Vagina (tissue), 2 donors: ENCODE measurements around the gene LTBP3. TPM values are rescaled to one million over a fixed set of nuclear protein-coding genes. Genes with fewer than 3 reads are reported as not detected.
A peak's percentile ranks its signal among the peaks of the same experiment; 100 is the strongest.

Source experiments
- DNase-seq, 2 donors: peaks; one replicate each; pipeline ENCODE4 v3.0.0-alpha.2; 2017; ENCODE audit errors: extremely low spot score in 2 of 2
- H3K27ac ChIP-seq: fragments of 200-600 bp; sonication (generic); one replicate; pipeline ENCODE4 v1.5.1; 2019
- H3K27me3 ChIP-seq: fragments of 200-600 bp; sonication (generic); one replicate; pipeline ENCODE4 v1.5.1; 2019
- H3K36me3 ChIP-seq, 2 donors: fragments of 200-600 bp; sonication (generic); one replicate each; pipeline ENCODE4 v1.5.1; 2017 to 2019
- H3K4me1 ChIP-seq: fragments of 200-600 bp; sonication (generic); one replicate; pipeline ENCODE4 v1.5.1; 2019
- H3K4me3 ChIP-seq, 2 donors: fragments of 200-600 bp; sonication (generic); 1 replicate in 1 of 2; 2 replicates in 1 of 2; pipeline ENCODE4 v1.5.1; 2016 to 2019
- H3K9me3 ChIP-seq: fragments of 200-600 bp; sonication (generic); one replicate; pipeline ENCODE4 v1.5.1; 2019
- POLR2A ChIP-seq, 2 donors: fragments of 450-650 bp; IDR thresholded peaks; one replicate each; pipeline ENCODE4 v1.6.1; 2017; ENCODE audit warnings: antibody characterized with exemption in 2 of 2, mild to moderate bottlenecking in 2 of 2, moderate library complexity in 2 of 2
- POLR2AphosphoS5 ChIP-seq, 2 donors: sonication (generic); formaldehyde crosslinking; IDR thresholded peaks; one replicate each; pipeline ENCODE4 v1.9.0; 2017; ENCODE audit warnings: antibody characterized with exemption in 2 of 2, mild to moderate bottlenecking in 2 of 2, low read depth in 1 of 2; ENCODE audit not compliant: insufficient read depth in 1 of 2
- intact Hi-C: fragments of 100-400 bp; cut with DNase I; formaldehyde crosslinking; loops from one replicate; pipeline ENCODE4 v1.15.1; 2023
- total RNA-seq: library from RNA; depleted of rRNA; stranded (reverse); fragments of >200 nt; gene quantifications from one replicate; pipeline ENCODE4 v1.2.3, GENCODE V29; 2016
- TF ChIP-seq, protein P1 (sequence below), 3 experiments: fragments of 450-650 bp in 2 of 3; fragments of 200-600 bp in 1 of 3; sonication (generic) in 1 of 3; IDR thresholded peaks; one replicate each; pipeline ENCODE4 v1.5.1; 2017 to 2019; ENCODE audit warnings: antibody characterized with exemption in 3 of 3, mild to moderate bottlenecking in 2 of 3, moderate library complexity in 2 of 3

The LTBP3 gene
- total RNA-seq, 1 donor from 2014 or later, result 246 TPM

GRCh38 chr11:65575568-65576231 is 17.5 kb upstream of the LTBP3 start, which contains the start of gene EHBP1L1:
Gene EHBP1L1 (plus strand): TSS chr11:65576053. CDS start chr11:65576303, 250 bp downstream.
- no peak for DNase-seq
- peak within 1 kb of the TSS; percentile 81 to 98 for H3K4me3 ChIP-seq
- peaks cover 1 to 15% of the 10 kb centered on the region in 2 donors for H3K36me3 ChIP-seq
- H3K9me3 ChIP-seq, result no peaks in the 10 kb centered on the region
- TF ChIP-seq POLR2AphosphoS5 (IDR thresholded peaks at IDR 0.05; ENCODE audit: insufficient read depth in 1 of 2, low read depth in 1 of 2), result peak in 1 of 2 donors; percentile 56
- no peak for TF ChIP-seq POLR2A (IDR thresholded peaks at IDR 0.05)
- TF ChIP-seq, protein P1, sequence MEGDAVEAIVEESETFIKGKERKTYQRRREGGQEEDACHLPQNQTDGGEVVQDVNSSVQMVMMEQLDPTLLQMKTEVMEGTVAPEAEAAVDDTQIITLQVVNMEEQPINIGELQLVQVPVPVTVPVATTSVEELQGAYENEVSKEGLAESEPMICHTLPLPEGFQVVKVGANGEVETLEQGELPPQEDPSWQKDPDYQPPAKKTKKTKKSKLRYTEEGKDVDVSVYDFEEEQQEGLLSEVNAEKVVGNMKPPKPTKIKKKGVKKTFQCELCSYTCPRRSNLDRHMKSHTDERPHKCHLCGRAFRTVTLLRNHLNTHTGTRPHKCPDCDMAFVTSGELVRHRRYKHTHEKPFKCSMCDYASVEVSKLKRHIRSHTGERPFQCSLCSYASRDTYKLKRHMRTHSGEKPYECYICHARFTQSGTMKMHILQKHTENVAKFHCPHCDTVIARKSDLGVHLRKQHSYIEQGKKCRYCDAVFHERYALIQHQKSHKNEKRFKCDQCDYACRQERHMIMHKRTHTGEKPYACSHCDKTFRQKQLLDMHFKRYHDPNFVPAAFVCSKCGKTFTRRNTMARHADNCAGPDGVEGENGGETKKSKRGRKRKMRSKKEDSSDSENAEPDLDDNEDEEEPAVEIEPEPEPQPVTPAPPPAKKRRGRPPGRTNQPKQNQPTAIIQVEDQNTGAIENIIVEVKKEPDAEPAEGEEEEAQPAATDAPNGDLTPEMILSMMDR (IDR thresholded peaks at IDR 0.05), result no peak
- peaks cover 73% of the 10 kb centered on the region for H3K4me1 ChIP-seq
- H3K27ac ChIP-seq, result peak within 1 kb of the TSS; percentile 93
- no peaks in the 10 kb centered on the region for H3K27me3 ChIP-seq
- intact Hi-C loops, result no loop called here

- Histone ChIP-seq H3K27ac (peak overlapping the region; percentile 93), H3K36me3 (peaks cover 0 to 8% of the 10 kb centered on the region in 2 donors), H3K9me3 (no peaks in the 10 kb centered on the region), H3K27me3 (no peaks in the 10 kb centered on the region), H3K4me3 (peak overlapping the region; percentile 81 to 98), H3K4me1 (peaks cover 75% of the 10 kb centered on the region)
- intact Hi-C loops, result loop anchor here (5.0 kb wide), 1 partner anchor 37 kb away; the partner anchor contains the start of gene MAP3K11
- TF ChIP-seq, protein P1 (IDR thresholded peaks at IDR 0.05), result no peak
- TF ChIP-seq POLR2AphosphoS5 (IDR thresholded peaks at IDR 0.05; ENCODE audit: insufficient read depth in 1 of 2, low read depth in 1 of 2) (no peak), POLR2A (IDR thresholded peaks at IDR 0.05) (no peak)
- DNase-seq, result no peak
Measured at GRCh38 chr11:65574811-65575567, 16.8 kb upstream of the LTBP3 start.

GRCh38 chr11:65574109-65574810 is 16.1 kb upstream of the LTBP3 start:
- peak overlapping the region; percentile 81 to 98 for H3K4me3 ChIP-seq
- intact Hi-C loops, result loop anchor here (5.0 kb wide), 1 partner anchor 38 kb away; the partner anchor contains the start of gene MAP3K11
- DNase-seq, result no peak
- H3K4me1 ChIP-seq, result peaks cover 80% of the 10 kb centered on the region
- no peaks in the 10 kb centered on the region for H3K9me3 ChIP-seq
- no peaks in the 10 kb centered on the region for H3K27me3 ChIP-seq
- H3K36me3 ChIP-seq, result peaks cover 0 to 2% of the 10 kb centered on the region in 2 donors
- H3K27ac ChIP-seq, result peak overlapping the region; percentile 93
- TF ChIP-seq POLR2AphosphoS5 (IDR thresholded peaks at IDR 0.05; ENCODE audit: insufficient read depth in 1 of 2, low read depth in 1 of 2) (peak; percentile 65 to 84), POLR2A (IDR thresholded peaks at IDR 0.05) (no peak)
- TF ChIP-seq, protein P1 (IDR thresholded peaks at IDR 0.05), result peak; percentile 76 to 92 (median 84)

DNA sequence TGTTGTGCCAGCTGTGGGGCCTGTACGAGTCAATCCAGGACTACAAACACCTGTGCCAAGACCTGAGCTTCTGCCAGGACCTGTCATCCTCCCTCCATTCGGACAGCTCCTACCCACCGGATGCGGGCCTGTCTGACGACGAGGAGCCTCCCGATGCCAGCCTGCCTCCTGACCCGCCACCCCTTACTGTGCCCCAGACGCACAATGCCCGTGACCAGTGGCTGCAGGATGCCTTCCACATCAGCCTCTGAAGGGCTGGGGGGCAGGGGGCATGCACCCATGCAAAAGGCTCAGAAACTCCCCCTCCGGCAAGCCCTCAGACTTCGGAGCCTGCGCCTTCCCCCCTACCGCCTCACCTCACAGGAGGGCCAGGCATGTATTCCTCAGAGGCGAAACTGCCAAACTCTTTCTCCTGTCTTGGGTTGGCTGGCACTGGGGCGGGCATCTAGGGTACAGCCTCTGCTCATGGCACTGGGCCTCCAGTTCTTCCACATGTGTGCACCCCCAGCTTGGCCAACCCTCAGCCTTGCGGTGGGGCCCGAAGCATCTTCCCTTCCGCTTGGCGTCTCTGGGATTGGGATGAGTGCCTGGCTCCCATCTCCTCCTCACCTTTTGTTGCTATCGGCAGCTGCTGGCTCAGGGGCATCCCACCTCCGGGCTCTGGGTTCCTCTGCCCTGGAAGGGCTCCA is 15.4 kb upstream of the LTBP3 start:
- Histone ChIP-seq H3K4me1 (peaks cover 81% of the 10 kb centered on the region), H3K27ac (peak overlapping the region; percentile 93), H3K4me3 (peak overlapping the region; percentile 81 to 98), H3K36me3 (no peaks in the 10 kb centered on the region), H3K9me3 (no peaks in the 10 kb centered on the region), H3K27me3 (no peaks in the 10 kb centered on the region)
- intact Hi-C loops, result loop anchor here (5.0 kb wide), 1 partner anchor 39 kb away; the partner anchor contains the start of gene MAP3K11
- TF ChIP-seq POLR2A (IDR thresholded peaks at IDR 0.05), result no peak
- TF ChIP-seq POLR2AphosphoS5 (IDR thresholded peaks at IDR 0.05; ENCODE audit: insufficient read depth in 1 of 2, low read depth in 1 of 2), result no peak
- TF ChIP-seq, protein P1 (IDR thresholded peaks at IDR 0.05), result no peak
- DNase-seq, result no peak
